ENCODE results near the gene RAPGEF2.

- TF ChIP-seq CTCF (IDR thresholded peaks at IDR 0.05) (no peak), POLR2A (IDR thresholded peaks at IDR 0.05) (no peak)
These were observed 209.4 kb downstream of the RAPGEF2 start for GRCh38 chr4:159312236-159312635.

Data from thyroid gland (tissue), 4 donors.